ENCODE data around the gene TMEM107. TPM values are rescaled to one million over a fixed set of nuclear protein-coding genes. Genes with fewer than 3 reads are reported as not detected.

Gene TMEM107
- 1.6 TPM for total RNA-seq

DNA sequence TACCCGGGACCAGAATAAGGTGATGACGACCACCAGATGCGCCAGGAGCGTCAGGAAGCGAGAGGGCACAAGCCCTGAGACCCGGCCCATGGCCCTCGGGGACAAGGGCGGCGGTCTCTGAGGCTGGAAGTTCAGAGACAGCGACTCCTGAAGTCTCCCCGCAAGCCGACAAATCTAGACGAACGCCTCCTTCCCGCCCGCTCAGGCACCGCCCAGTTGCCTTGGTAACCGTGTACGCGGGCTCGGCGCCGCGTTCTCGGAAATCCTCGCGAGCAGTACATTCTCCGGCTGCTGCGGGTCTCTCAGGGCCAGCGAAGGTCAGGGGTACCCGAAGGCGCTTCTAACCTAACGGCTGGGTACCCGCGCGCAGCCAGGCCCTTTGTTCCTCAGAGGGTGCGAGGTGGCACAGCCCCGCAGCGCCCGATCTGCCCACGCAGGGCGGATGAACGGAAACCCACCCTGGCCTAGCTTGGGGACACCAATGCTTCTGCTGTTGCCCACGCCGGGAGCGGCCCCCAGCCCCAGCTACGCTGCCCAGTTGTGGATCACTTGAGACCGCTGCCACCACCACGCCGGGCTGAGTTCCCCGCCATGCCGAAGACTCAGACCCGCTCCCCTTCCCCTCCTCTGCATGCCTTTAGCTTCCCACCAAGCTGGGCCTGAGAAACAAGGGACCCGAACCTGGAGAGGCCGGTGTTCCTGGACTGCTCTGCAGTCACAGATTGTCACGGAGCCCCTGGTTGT lies at the start of gene TMEM107:
Gene TMEM107, minus strand, starts transcription at position 184 of the 744 bp plus-strand sequence. Its CDS starts 94 bp downstream, at position 90.
- Histone ChIP-seq H3K27ac (peak within 1 kb of the TSS; percentile 73 to 75), H3K9me3 (no peaks in the 10 kb centered on the region), H3K27me3 (no peaks in the 10 kb centered on the region), H3K36me3 (no peaks in the 10 kb centered on the region), H3K4me1 (peaks cover 0 to 17% of the 10 kb centered on the region in 2 donors), H3K4me3 (peak within 1 kb of the TSS; percentile 64 to 71)
- TF ChIP-seq, protein P1, sequence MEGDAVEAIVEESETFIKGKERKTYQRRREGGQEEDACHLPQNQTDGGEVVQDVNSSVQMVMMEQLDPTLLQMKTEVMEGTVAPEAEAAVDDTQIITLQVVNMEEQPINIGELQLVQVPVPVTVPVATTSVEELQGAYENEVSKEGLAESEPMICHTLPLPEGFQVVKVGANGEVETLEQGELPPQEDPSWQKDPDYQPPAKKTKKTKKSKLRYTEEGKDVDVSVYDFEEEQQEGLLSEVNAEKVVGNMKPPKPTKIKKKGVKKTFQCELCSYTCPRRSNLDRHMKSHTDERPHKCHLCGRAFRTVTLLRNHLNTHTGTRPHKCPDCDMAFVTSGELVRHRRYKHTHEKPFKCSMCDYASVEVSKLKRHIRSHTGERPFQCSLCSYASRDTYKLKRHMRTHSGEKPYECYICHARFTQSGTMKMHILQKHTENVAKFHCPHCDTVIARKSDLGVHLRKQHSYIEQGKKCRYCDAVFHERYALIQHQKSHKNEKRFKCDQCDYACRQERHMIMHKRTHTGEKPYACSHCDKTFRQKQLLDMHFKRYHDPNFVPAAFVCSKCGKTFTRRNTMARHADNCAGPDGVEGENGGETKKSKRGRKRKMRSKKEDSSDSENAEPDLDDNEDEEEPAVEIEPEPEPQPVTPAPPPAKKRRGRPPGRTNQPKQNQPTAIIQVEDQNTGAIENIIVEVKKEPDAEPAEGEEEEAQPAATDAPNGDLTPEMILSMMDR (IDR thresholded peaks at IDR 0.05), result peak in 2 of 3 experiments; percentile 15 to 24
- DNase-seq (ENCODE audit: low spot score in 2 of 2), result peak in 1 of 2 donors; percentile 94
- intact Hi-C loops (cut with DNase I), result loop anchor here (10.0 kb wide), 1 partner anchor 592 kb away; the partner anchor contains the start of gene MPDU1

DNA sequence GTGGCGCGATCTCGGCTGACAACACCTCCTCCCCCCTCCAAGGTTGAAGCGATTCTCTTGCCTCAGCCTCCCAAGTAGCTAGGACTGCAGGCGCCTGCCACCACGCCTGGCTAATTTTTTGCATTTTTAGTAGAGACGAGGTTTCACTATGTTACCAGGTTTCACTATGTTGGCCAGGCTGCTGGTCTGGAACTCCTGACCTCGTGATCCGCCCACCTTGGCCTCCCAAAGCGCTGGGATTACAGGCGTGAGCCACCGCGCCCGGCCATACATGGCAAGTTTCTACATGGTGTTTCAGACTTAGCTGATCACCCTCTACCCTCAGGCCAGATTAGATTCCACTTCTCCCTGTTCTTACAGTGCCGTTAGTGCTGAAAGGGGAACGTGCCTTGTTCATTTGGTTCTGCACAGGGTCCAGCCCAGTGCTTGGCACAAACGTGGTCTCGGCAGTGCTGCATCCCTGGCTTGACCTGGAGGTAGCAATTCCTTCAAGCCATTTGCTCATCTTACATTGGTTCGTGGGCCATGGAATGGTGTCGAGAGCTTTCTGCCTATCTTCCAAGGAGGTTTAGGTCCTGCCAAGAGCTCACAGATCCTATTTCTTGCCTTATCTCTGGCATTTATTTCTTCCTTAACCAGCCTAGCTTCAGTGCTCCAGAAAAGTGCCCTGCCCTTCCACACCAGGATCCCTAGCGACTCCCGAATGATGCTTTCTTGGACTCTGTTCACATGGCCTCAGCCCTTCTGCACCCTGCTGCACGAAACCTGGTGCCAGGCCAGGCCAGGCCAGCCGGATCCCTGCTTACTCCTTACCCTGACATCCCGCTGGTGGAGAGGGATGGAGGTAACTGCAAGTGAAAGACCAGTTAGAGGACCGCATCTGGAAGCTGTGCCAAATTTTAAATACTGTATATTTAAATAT lies 49.0 kb upstream of the TMEM107 start:
- H3K9me3 ChIP-seq, result no peaks in the 10 kb centered on the region
- H3K4me1 ChIP-seq, result peaks cover 8 to 18% of the 10 kb centered on the region in 2 donors
- peak overlapping the region in 1 of 2 donors; percentile 69 for H3K27ac ChIP-seq
- no peaks in the 10 kb centered on the region for H3K27me3 ChIP-seq
- H3K36me3 ChIP-seq, result peaks cover 26 to 29% of the 10 kb centered on the region in 2 donors
- no peak for DNase-seq (ENCODE audit: low spot score in 2 of 2)
- intact Hi-C loops (cut with DNase I), result loop anchor here (5.0 to 10.0 kb wide), 4 partner anchors 53 to 308 kb away; partner anchors contain the start of genes RNF227 and RPL26
- H3K4me3 ChIP-seq, result no peak overlapping the region
- TF ChIP-seq, protein P1 (IDR thresholded peaks at IDR 0.05), result no peak

DNA sequence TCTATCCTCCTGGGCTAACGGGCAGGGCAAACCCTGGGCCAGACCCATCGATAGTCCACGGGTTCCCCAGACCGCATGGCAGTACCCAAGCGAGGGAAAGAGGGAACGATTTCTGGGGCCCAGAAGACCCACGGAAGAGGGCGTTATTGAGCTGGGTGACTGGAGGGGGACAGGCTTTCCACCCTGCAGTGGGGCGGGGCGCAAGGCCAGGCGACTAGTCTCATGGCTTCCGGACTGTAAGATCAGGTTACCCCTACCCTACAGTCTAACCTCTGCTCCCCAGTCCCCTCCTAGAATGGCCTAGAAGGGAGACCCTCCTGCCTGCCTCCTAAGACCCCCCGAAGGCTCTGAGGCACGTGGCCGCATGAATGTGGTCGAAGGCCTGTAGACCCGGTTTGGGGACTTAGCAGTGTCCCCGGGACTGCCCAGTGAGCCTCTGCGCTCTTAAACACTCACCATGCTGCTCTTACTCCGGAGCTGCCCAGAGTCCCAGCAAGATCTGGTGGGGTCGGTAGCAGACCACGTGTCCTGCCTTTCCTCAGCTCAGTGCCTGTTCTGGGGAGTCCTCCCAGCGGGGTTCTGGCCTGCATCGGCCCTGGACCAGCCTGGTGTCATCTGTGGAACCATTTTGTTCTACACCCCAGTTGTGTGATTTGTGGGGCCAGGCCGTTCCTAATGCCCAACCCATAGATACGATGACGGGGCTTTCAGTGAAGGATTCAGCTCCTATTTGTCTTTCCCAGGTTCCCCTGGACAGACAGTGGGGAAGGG lies 47.4 kb upstream of the TMEM107 start:
- H3K27me3 ChIP-seq, result no peaks in the 10 kb centered on the region
- H3K4me1 ChIP-seq, result peaks cover 8 to 18% of the 10 kb centered on the region in 2 donors
- TF ChIP-seq, protein P1 (IDR thresholded peaks at IDR 0.05), result peak in 1 of 3 experiments; percentile 28
- H3K4me3 ChIP-seq, result peak overlapping the region; percentile 72 to 82
- DNase-seq (ENCODE audit: low spot score in 2 of 2), result peak in 1 of 2 donors; percentile 84
- no peaks in the 10 kb centered on the region for H3K9me3 ChIP-seq
- H3K27ac ChIP-seq, result peak overlapping the region; percentile 94 to 96
- intact Hi-C loops (cut with DNase I), result loop anchor here (1.0 to 10.0 kb wide), 8 partner anchors 26 to 381 kb away; partner anchors contain the start of genes PFAS, RANGRF, RNF227 and RPL26
- peaks cover 10 to 13% of the 10 kb centered on the region in 2 donors for H3K36me3 ChIP-seq

DNA sequence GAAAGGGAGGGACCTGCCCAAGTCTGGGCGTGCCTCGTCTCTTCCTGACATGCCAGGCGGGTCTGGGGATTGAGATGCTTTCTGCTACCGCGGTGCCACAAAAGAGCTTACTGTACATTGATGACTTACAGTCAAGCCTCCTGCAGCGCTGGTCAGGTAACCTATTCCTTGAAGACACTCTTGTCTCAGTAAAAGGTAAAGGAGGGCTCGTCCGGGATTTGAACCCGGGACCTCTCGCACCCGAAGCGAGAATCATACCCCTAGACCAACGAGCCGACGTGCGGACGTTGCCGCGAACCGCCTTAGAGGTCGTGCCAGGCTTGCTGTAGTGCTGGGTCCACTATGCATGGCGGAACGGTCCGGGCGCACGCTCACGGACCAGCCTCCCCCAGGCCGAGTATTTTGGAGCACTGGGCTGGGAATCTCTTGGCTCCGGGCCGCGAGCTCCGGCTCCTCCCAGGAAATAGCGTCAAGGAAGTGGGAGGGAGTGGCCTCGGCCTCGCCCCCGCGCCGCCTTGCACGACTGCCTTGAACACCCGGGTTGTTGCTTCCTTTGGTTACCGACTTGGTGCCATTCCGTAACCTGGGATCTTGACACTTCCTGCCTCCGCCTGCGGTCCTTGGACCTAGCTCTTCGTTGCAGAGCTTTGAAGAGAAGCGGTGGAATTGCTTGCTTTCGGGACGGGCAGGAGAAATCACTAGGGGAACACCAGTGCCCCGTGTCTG lies 46.6 kb upstream of the TMEM107 start:
- Histone ChIP-seq H3K4me1 (peaks cover 8 to 18% of the 10 kb centered on the region in 2 donors), H3K9me3 (no peaks in the 10 kb centered on the region), H3K27ac (peak overlapping the region; percentile 94 to 96), H3K36me3 (peaks cover 4 to 5% of the 10 kb centered on the region in 2 donors), H3K4me3 (peak overlapping the region; percentile 72 to 82), H3K27me3 (no peaks in the 10 kb centered on the region)
- peak; percentile 79 to 97 for DNase-seq (ENCODE audit: low spot score in 2 of 2)
- intact Hi-C loops (cut with DNase I), result loop anchor here (1.0 to 10.0 kb wide), 9 partner anchors 27 to 380 kb away; partner anchors contain the start of genes PFAS, RANGRF, RNF227 and RPL26
- TF ChIP-seq, protein P1 (IDR thresholded peaks at IDR 0.05), result no peak

Measured in ascending aorta (tissue), 2 donors.